DND-41 (cell line): ENCODE measurements around the gene ARMC9.

ENCODE experiments used
- ATAC-seq: fragments of 200-7000 bp; cut with Tn5 transposase; 3 replicates; pipeline ENCODE4 v1.9.1; 2021; ENCODE audit warnings: low read depth; ENCODE audit not compliant: insufficient read depth
- DNase-seq: peaks from one replicate; pipeline ENCODE4 v3.0.0-alpha.2; 2020
- H2AFZ ChIP-seq: 2 replicates; pipeline ENCODE4 v1.6.0; 2012; ENCODE audit warnings: low read depth, low read length
- H3K27ac ChIP-seq: 2 replicates; pipeline ENCODE4 v1.5.1; 2012; ENCODE audit warnings: low read length, inconsistent platforms
- H3K27me3 ChIP-seq: fragments of 200-600 bp; sonication (generic); 2 replicates; pipeline ENCODE4 v1.6.0; 2012; ENCODE audit warnings: low read length, mild to moderate bottlenecking, inconsistent platforms; ENCODE audit not compliant: insufficient read depth, poor library complexity
- H3K36me3 ChIP-seq: 2 replicates; pipeline ENCODE4 v1.5.1; 2012; ENCODE audit warnings: low read length, inconsistent platforms; ENCODE audit not compliant: insufficient read depth
- H3K4me1 ChIP-seq: 2 replicates; pipeline ENCODE4 v1.5.1; 2012; ENCODE audit warnings: mild to moderate bottlenecking, low read length; ENCODE audit not compliant: insufficient read depth
- H3K4me2 ChIP-seq: 2 replicates; pipeline ENCODE4 v1.6.0; 2012; ENCODE audit warnings: mild to moderate bottlenecking, moderate library complexity, low read length, inconsistent platforms; ENCODE audit not compliant: insufficient read depth
- H3K4me3 ChIP-seq, 2 experiments: fragments of 200-600 bp in 1 of 2; shearing (Covaris generic) in 1 of 2; 2 replicates each; pipeline ENCODE4 v1.5.1; 2012 to 2016; ENCODE audit warnings: inconsistent platforms in 2 of 2, low read length in 2 of 2, mild to moderate bottlenecking in 2 of 2, low read depth in 1 of 2, moderate library complexity in 1 of 2
- H3K79me2 ChIP-seq: 2 replicates; pipeline ENCODE4 v1.6.0; 2012; ENCODE audit warnings: low read length, inconsistent platforms; ENCODE audit not compliant: insufficient read depth
- H3K9ac ChIP-seq: 2 replicates; pipeline ENCODE4 v1.6.0; 2012; ENCODE audit warnings: low read depth, mild to moderate bottlenecking, inconsistent platforms, low read length, moderate library complexity
- H3K9me3 ChIP-seq: 2 replicates; pipeline ENCODE4 v1.5.1; 2012; ENCODE audit warnings: low read length, moderate library complexity, mild to moderate bottlenecking, inconsistent platforms; ENCODE audit not compliant: insufficient read depth, severe bottlenecking
- H4K20me1 ChIP-seq: 2 replicates; pipeline ENCODE4 v1.6.0; 2012; ENCODE audit warnings: low read length; ENCODE audit not compliant: insufficient read depth
- EZH2 ChIP-seq: IDR thresholded peaks from 3 replicates; pipeline ENCODE4 v1.6.1; 2012; ENCODE audit warnings: borderline replicate concordance, low read depth, mild to moderate bottlenecking, moderate library complexity, low read length, inconsistent platforms; ENCODE audit not compliant: severe bottlenecking
- TF ChIP-seq, protein P1 (sequence below): IDR thresholded peaks from 2 replicates; pipeline ENCODE4 v1.5.1; 2012; ENCODE audit warnings: borderline replicate concordance, low read length, moderate library complexity, mild to moderate bottlenecking; ENCODE audit not compliant: poor library complexity, severe bottlenecking; ENCODE audit errors: extremely low read depth

Gene ARMC9

DNA sequence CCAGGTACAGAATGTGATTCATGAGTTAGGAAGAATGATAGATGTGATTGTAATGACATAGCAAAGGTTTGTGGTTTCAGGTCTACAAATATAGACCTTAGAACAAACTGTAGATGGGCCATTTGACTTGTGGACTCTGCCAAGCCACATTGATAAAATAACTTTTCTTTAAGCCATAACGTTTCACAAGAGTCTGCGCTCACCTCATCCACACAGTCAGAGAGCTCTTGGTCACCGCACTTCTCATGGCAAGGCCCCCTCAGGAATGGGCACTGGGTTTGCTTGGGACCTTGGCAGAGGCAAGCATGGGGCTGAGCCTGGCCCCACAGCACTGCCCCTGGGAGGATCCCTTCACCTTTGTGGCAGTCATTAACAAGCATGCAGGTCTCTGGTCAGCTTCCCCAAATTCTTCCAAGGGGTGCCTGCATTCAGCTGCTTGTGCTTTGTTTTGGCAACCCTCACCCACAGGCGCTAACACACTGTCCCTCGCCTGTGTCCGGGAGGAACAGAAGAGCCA is 14.0 kb downstream of the ARMC9 start:
- Histone ChIP-seq H3K4me1 (no peaks in the 10 kb centered on the region), H3K9ac (no peak overlapping the region), H3K4me2 (no peak overlapping the region), H3K27me3 (no peaks in the 10 kb centered on the region), H3K9me3 (no peaks in the 10 kb centered on the region), H4K20me1 (no peaks in the 10 kb centered on the region), H3K4me3 (no peak overlapping the region), H3K36me3 (peaks cover 6% of the 10 kb centered on the region; the same call in 1 of the 2 replicates), H3K79me2 (no peaks in the 10 kb centered on the region), H2AFZ (no peak overlapping the region), H3K27ac (no peak overlapping the region)
- ATAC-seq (no peak), DNase-seq (no peak)
- TF ChIP-seq, protein P1, sequence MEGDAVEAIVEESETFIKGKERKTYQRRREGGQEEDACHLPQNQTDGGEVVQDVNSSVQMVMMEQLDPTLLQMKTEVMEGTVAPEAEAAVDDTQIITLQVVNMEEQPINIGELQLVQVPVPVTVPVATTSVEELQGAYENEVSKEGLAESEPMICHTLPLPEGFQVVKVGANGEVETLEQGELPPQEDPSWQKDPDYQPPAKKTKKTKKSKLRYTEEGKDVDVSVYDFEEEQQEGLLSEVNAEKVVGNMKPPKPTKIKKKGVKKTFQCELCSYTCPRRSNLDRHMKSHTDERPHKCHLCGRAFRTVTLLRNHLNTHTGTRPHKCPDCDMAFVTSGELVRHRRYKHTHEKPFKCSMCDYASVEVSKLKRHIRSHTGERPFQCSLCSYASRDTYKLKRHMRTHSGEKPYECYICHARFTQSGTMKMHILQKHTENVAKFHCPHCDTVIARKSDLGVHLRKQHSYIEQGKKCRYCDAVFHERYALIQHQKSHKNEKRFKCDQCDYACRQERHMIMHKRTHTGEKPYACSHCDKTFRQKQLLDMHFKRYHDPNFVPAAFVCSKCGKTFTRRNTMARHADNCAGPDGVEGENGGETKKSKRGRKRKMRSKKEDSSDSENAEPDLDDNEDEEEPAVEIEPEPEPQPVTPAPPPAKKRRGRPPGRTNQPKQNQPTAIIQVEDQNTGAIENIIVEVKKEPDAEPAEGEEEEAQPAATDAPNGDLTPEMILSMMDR: no peak
- TF ChIP-seq EZH2: no peak

DNA sequence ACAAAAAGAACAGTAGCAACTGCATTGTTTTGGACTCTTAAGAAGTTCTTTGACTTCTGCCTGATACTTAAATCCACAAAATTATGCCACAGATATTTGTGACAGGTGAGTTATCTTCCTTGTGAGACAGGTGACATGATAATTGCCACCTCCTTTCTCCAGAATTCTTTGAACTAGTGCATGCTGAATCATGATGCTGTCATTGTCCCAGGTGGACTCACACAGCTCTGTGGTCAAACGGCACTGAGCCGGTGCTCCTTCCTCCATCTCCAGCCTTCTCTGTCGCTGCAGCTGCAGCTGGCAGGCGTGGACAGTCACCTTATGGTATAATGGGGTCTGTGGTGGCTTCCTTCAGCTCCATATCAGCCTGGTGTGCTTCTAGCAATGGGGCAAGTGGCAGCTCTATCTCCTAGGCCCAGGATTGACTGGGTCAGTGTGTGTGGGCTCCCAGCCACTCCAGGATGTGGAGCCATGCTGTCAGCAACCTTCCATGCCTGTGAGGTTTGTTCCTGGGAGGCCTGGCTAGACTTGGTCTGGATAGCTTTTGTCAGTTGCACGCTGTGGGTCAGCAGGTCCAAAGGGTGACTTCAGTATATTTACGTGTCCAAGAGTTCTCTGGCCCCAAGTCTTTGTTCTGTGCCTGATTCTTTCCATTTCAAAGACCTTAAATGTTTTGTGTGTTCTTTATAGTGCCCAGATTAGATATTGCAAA is 15.7 kb downstream of the ARMC9 start:
- Histone ChIP-seq H3K27me3 (no peaks in the 10 kb centered on the region), H3K4me3 (no peak overlapping the region), H3K27ac (no peak overlapping the region), H3K9me3 (no peaks in the 10 kb centered on the region), H2AFZ (no peak overlapping the region), H3K4me2 (no peak overlapping the region), H3K79me2 (no peaks in the 10 kb centered on the region), H3K4me1 (peaks cover under 1% of the 10 kb centered on the region; the same call in 1 of the 2 replicates), H4K20me1 (no peaks in the 10 kb centered on the region), H3K36me3 (peaks cover 6% of the 10 kb centered on the region; the same call in 1 of the 2 replicates), H3K9ac (no peak overlapping the region)
- TF ChIP-seq, protein P1: no peak
- no peak for TF ChIP-seq EZH2
- DNase-seq (no peak), ATAC-seq (no peak)

DNA sequence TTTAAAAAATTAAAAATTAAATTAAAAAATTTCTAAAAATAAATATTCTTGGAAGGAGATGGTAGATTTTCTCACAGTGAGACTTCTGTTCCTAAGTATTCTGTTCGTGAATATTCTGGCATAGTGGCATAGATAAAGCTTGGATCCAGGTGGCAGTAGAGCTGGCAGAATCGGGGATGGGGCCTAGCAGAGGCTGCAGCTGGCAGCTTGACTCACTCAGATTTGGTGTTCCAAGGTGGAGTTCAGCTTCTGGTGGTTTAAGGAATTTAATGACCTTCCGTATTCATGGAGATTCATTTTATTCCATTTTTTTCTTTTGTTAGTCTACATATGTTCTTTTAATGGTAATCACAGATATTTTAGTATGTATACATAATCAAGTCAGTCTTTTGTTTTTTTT is 19.9 kb downstream of the ARMC9 start:
- no peak overlapping the region for H3K27ac ChIP-seq
- ATAC-seq (no peak), DNase-seq (no peak)
- H3K9me3 ChIP-seq: no peaks in the 10 kb centered on the region
- H3K27me3 ChIP-seq: no peaks in the 10 kb centered on the region
- H3K4me1 ChIP-seq: peaks cover 3% of the 10 kb centered on the region; the same call in 1 of the 2 replicates
- H3K9ac ChIP-seq: no peak overlapping the region
- no peak overlapping the region for H3K4me2 ChIP-seq
- H3K4me3 ChIP-seq: no peak overlapping the region
- H2AFZ ChIP-seq: no peak overlapping the region
- TF ChIP-seq EZH2: no peak
- TF ChIP-seq, protein P1: no peak
- H3K79me2 ChIP-seq: no peaks in the 10 kb centered on the region
- no peaks in the 10 kb centered on the region for H3K36me3 ChIP-seq
- H4K20me1 ChIP-seq: no peaks in the 10 kb centered on the region
